K562 (cell line): ENCODE results near the gene XKR3. TPM values are rescaled to one million over a fixed set of nuclear protein-coding genes. Genes with fewer than 3 reads are reported as not detected.

Source experiments
- ATAC-seq: fragments of 200-7000 bp; cut with Tn5 transposase; 3 replicates; pipeline ENCODE4 v1.9.1; 2020; ENCODE audit warnings: moderate library complexity
- BruUV-seq: library from RNA; stranded (reverse); fragments of 400-500 nt; replicated peaks from 2 replicates; lab custom pipeline; 2021; lab: Mats Ljungman, UMichigan
- CTCF ChIA-PET: fragments of 300-600 bp; formaldehyde crosslinking; extraction: SDS; loops from one replicate; lab custom pipeline; 2021; ENCODE audit warnings: low intra/inter-chr PET ratio; lab: Yijun Ruan, JAX
- POLR2A ChIA-PET: fragments of 300-600, 350-650 bp; sonication (Branson Sonifier 250); formaldehyde crosslinking; extraction: SDS; loops from one replicate; lab custom pipeline; 2021; ENCODE audit warnings: antibody characterized with exemption, inconsistent platforms; lab: Yijun Ruan, JAX
- DNase-seq, 4 experiments: peaks; one replicate each; pipeline versions ENCODE4 v3.0.0 to v3.0.0-alpha.2; 2011 to 2018; ENCODE audit warnings: low spot score in 3 of 4, mixed read lengths in 3 of 4; ENCODE audit errors: extremely low read depth in 1 of 4
- FAIRE-seq: peaks from 2 replicates; lab custom pipeline; 2011; peaks lifted over from hg19 to GRCh38; lab: Jason Lieb, UNC
- H2AFZ ChIP-seq: 2 replicates; pipeline ENCODE4 v1.6.0; 2011; ENCODE audit warnings: low read depth, low read length, control low read depth, inconsistent platforms
- H3K27ac ChIP-seq: fragments of 200-600 bp; 3 replicates; pipeline ENCODE4 v1.8.0; 2011; ENCODE audit warnings: low read depth, mild to moderate bottlenecking, control low read depth, inconsistent platforms, low read length, moderate library complexity, mixed read lengths; ENCODE audit errors: extremely low read depth
- H3K27me3 ChIP-seq, 2 experiments: fragments of 300-600 bp in 1 of 2; 2 replicates in 1 of 2; 3 replicates in 1 of 2; pipeline versions ENCODE4 v1.6.0 to v1.8.0; 2011; ENCODE audit warnings: inconsistent platforms in 2 of 2, low read length in 2 of 2, mild to moderate bottlenecking in 1 of 2, mixed read lengths in 1 of 2, moderate library complexity in 1 of 2; ENCODE audit not compliant: control insufficient read depth in 2 of 2, insufficient read depth in 2 of 2
- H3K36me3 ChIP-seq: fragments of 300-600 bp; 3 replicates; pipeline ENCODE4 v1.8.0; 2011; ENCODE audit warnings: mild to moderate bottlenecking, low read length, inconsistent platforms; ENCODE audit not compliant: control insufficient read depth, insufficient read depth
- H3K4me1 ChIP-seq, 2 experiments: fragments of 200-600 bp in 1 of 2; replicated peaks in 1 of 2; 2 replicates in 1 of 2; 3 replicates in 1 of 2; pipeline versions ENCODE4 v1.5.1 to v1.8.0; 2011; ENCODE audit warnings: inconsistent platforms in 2 of 2, low read length in 2 of 2, mild to moderate bottlenecking in 1 of 2, mixed read lengths in 1 of 2, moderate library complexity in 1 of 2; ENCODE audit not compliant: control insufficient read depth in 2 of 2, insufficient read depth in 2 of 2
- H3K4me2 ChIP-seq: 2 replicates; pipeline ENCODE4 v1.6.1; 2011; ENCODE audit warnings: low read length, control low read depth, inconsistent platforms, mixed read lengths; ENCODE audit not compliant: insufficient read depth
- H3K4me3 ChIP-seq: fragments of 200-600 bp; sonication (generic), shearing (Covaris generic); 2 replicates; pipeline ENCODE4 v1.5.1; 2016; ENCODE audit warnings: control low read depth, inconsistent platforms
- H3K79me2 ChIP-seq: fragments of 200-600 bp; 3 replicates; pipeline ENCODE4 v1.8.0; 2011; ENCODE audit warnings: low read length, inconsistent platforms; ENCODE audit not compliant: control insufficient read depth, insufficient read depth
- H3K9ac ChIP-seq, 2 experiments: 2 replicates each; pipeline versions ENCODE4 v1.6.0 to v1.6.1; 2011; ENCODE audit warnings: low read depth in 2 of 2, low read length in 2 of 2, control low read depth in 1 of 2, inconsistent platforms in 1 of 2, mild to moderate bottlenecking in 1 of 2, mixed read lengths in 1 of 2; ENCODE audit not compliant: insufficient read depth in 1 of 2
- H3K9me1 ChIP-seq: one replicate; pipeline ENCODE4 v1.6.0; 2011; ENCODE audit warnings: inconsistent platforms, mild to moderate bottlenecking, low read length, moderate library complexity; ENCODE audit not compliant: control insufficient read depth, insufficient read depth
- H3K9me3 ChIP-seq: replicated peaks from 2 replicates; pipeline ENCODE4 v1.5.1; 2011; ENCODE audit warnings: low read depth, low read length, inconsistent platforms; ENCODE audit not compliant: control insufficient read depth, insufficient read depth
- H4K20me1 ChIP-seq: replicated peaks from 2 replicates; pipeline ENCODE4 v1.6.1; 2011; ENCODE audit warnings: low read length, inconsistent platforms, mixed read lengths; ENCODE audit not compliant: control insufficient read depth, insufficient read depth
- HINFP ChIP-seq: fragments of 450-650 bp; conservative IDR thresholded peaks from 2 replicates; pipeline ENCODE4 v1.6.1; 2016; ENCODE audit warnings: missing genetic modification characterization, low read depth, mild to moderate bottlenecking, control low read depth, missing compliant biosample characterization
- JUNB ChIP-seq: fragments of 450-650 bp; formaldehyde crosslinking; conservative IDR thresholded peaks from 2 replicates; pipeline ENCODE4 v1.4.0; 2020; ENCODE audit warnings: mild to moderate bottlenecking
- MCM7 ChIP-seq, 2 experiments: fragments of 450-650 bp; IDR thresholded peaks; 2 replicates each; pipeline ENCODE4 v1.6.1; 2016 to 2018
- PHB2 ChIP-seq: fragments of 450-650 bp; IDR thresholded peaks from 2 replicates; pipeline ENCODE4 v1.6.1; 2017; ENCODE audit warnings: low read depth
- RREB1 ChIP-seq: fragments of 250-450 bp; sonication (Bioruptor Pico); IDR thresholded peaks from 2 replicates; pipeline ENCODE4 v1.4.0; 2020
- TCF3 ChIP-seq: sonication (generic); formaldehyde crosslinking; IDR thresholded peaks from 2 replicates; pipeline ENCODE4 v1.4.0; 2020; ENCODE audit warnings: mild to moderate bottlenecking, missing genetic modification reagents
- TEAD1 ChIP-seq, 2 experiments: fragments of 450-650 bp in 1 of 2; sonication (generic) in 1 of 2; formaldehyde crosslinking; IDR thresholded peaks; 2 replicates each; pipeline versions ENCODE4 v1.4.0 to v1.8.0; 2020 to 2022; ENCODE audit warnings: mild to moderate bottlenecking in 2 of 2, missing genetic modification reagents in 1 of 2
- TGIF2 ChIP-seq: sonication (generic); formaldehyde crosslinking; IDR thresholded peaks from 2 replicates; pipeline ENCODE4 v1.8.1; 2022; ENCODE audit warnings: mild to moderate bottlenecking, missing genetic modification reagents, moderate library complexity
- ZFPM2 ChIP-seq: fragments of 250-450 bp; sonication (Bioruptor Pico); IDR thresholded peaks from 2 replicates; pipeline ENCODE4 v1.5.1; 2022; ENCODE audit warnings: mild to moderate bottlenecking
- ZNF143 ChIP-seq: sonication (generic); formaldehyde crosslinking; IDR thresholded peaks from 2 replicates; pipeline ENCODE4 v1.9.0; 2022; ENCODE audit warnings: mild to moderate bottlenecking, missing genetic modification reagents
- ZNF239 ChIP-seq: fragments of 250-450 bp; sonication (Bioruptor Pico); IDR thresholded peaks from 2 replicates; pipeline ENCODE4 v1.4.0; 2020; ENCODE audit warnings: mild to moderate bottlenecking
- ZNF316 ChIP-seq: fragments of 450-650 bp; IDR thresholded peaks from 2 replicates; pipeline ENCODE4 v1.6.1; 2016
- ZSCAN29 ChIP-seq: fragments of 450-650 bp; IDR thresholded peaks from 2 replicates; pipeline ENCODE4 v1.6.1; 2017
- WGBS: fragments of 100-300 bp; shearing (Covaris generic); methylation state at CpG from one replicate; pipeline ENCODE4 v1.1.6; 2016; ENCODE audit warnings: low coverage, mixed read lengths; ENCODE audit not compliant: insufficient coverage; ENCODE audit errors: missing lambda C conversion rate; 5-methylcytosine and 5-hydroxymethylcytosine counted together
- in situ Hi-C: fragments of 300-500 bp; cut with MboI; formaldehyde crosslinking; loops from 4 replicates; pipeline ENCODE4 v1.15.0; 2018; ENCODE audit warnings: inconsistent platforms, mixed read lengths
- intact Hi-C: fragments of 100-400 bp; cut with micrococcal nuclease; formaldehyde crosslinking; loops from 2 replicates; pipeline ENCODE4 v1.14.2; 2022
- polyA plus RNA-seq, 8 experiments: library from polyadenylated mRNA; depleted of rRNA in 4 of 8; stranded (reverse) in 5 of 8; unstranded in 3 of 8; fragments of >200 nt; fragmentation: Nextera tagmentation in 2 of 8; fragmentation: Illumina TruSeq in 1 of 8; extraction: Ambion mirVana in 2 of 8; extraction: Trizol in 1 of 8; gene quantifications; 2 replicates each; pipeline versions ENCODE4 v1.2.1 to v1.2.3, GENCODE V29; 2011 to 2014; ENCODE audit warnings: inconsistent platforms in 1 of 8, missing spikeins in 1 of 8
- total RNA-seq, 7 experiments: library from RNA; depleted of rRNA in 6 of 7; stranded (reverse); fragments of >200 nt in 6 of 7; fragmentation: Illumina TruSeq in 2 of 7; extraction: Trizol in 2 of 7; gene quantifications; 2 replicates each; pipeline versions ENCODE4 v1.2.1 to v1.2.3, GENCODE V29; 2011 to 2021; ENCODE audit warnings: low replicate concordance in 1 of 7
- TF ChIP-seq, protein P1 (sequence below): fragments of 450-650 bp; formaldehyde crosslinking; IDR thresholded peaks from 2 replicates; pipeline ENCODE4 v1.4.0; 2020; ENCODE audit warnings: mild to moderate bottlenecking, moderate library complexity

The XKR3 gene
- total and polyA plus RNA-seq, 9 of the 15 experiments (the other 6 are each of a cell fraction or from before 2014, with no cell fraction given): 3.5 to 11.5 (median 7.1) TPM

- TF ChIP-seq RREB1 (CRISPR knock-in tag) (no peak), ZNF143 (CRISPR knock-in tag) (no peak), PHB2 (no peak), MCM7 (IDR thresholded peaks at IDR 0.05) (no peak), TEAD1 (CRISPR knock-in tag; IDR thresholded peaks at IDR 0.05) (no peak), ZNF316 (no peak)
Observed at GRCh38 chr22:16831257-16831656, 6.0 kb upstream of the XKR3 start (continued).

GRCh38 chr22:16829985-16830384 is 4.8 kb upstream of the XKR3 start:
- no peak overlapping the region for H2AFZ ChIP-seq
- no peak for ATAC-seq
- no peaks in the 10 kb centered on the region for H3K36me3 ChIP-seq
- intact Hi-C loops (no loop called here), in situ Hi-C loops (no loop called here)
- H4K20me1 ChIP-seq: no peaks in the 10 kb centered on the region
- H3K27ac ChIP-seq: no peak overlapping the region
- H3K9me3 ChIP-seq: no peaks in the 10 kb centered on the region
- H3K79me2 ChIP-seq: no peaks in the 10 kb centered on the region
- H3K4me3 ChIP-seq: no peak overlapping the region
- TF ChIP-seq ZSCAN29 (no peak), JUNB (CRISPR knock-in tag) (no peak), TGIF2 (CRISPR knock-in tag) (no peak), ZFPM2 (no peak), HINFP (tag) (no peak), TCF3 (no peak), ZNF239 (CRISPR knock-in tag) (no peak)
- TF ChIP-seq, protein P1, sequence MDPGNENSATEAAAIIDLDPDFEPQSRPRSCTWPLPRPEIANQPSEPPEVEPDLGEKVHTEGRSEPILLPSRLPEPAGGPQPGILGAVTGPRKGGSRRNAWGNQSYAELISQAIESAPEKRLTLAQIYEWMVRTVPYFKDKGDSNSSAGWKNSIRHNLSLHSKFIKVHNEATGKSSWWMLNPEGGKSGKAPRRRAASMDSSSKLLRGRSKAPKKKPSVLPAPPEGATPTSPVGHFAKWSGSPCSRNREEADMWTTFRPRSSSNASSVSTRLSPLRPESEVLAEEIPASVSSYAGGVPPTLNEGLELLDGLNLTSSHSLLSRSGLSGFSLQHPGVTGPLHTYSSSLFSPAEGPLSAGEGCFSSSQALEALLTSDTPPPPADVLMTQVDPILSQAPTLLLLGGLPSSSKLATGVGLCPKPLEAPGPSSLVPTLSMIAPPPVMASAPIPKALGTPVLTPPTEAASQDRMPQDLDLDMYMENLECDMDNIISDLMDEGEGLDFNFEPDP: no peak
- TF ChIP-seq, all 486 proteins: peak for 0
- BruUV-seq: no TSS peak
- no peaks in the 10 kb centered on the region for H3K27me3 ChIP-seq
- no peak for FAIRE-seq
- POLR2A ChIA-PET: interaction anchor here (1.3 kb wide), 1 partner anchor 11 kb away, joined by 3 read pairs; no protein-coding TSS in a partner anchor
- no peak for DNase-seq
- H3K9me1 ChIP-seq: no peaks in the 10 kb centered on the region
- no peaks in the 10 kb centered on the region for H3K4me1 ChIP-seq
- no peak overlapping the region for H3K9ac ChIP-seq
- no peak overlapping the region for H3K4me2 ChIP-seq
- WGBS: 0% methylated on average over 3 of the region's 3 CpGs
- CTCF ChIA-PET: no interaction called here
